HG02642 (cell line): ENCODE results near the gene FBXL17.

Experiments
- ATAC-seq: cut with Tn5 transposase; IDR thresholded peaks from one replicate; pipeline ENCODE4 v1.9.1; 2021; ENCODE audit warnings: mild to moderate bottlenecking; ENCODE audit not compliant: unreplicated experiment, poor library complexity

The FBXL17 gene

DNA sequence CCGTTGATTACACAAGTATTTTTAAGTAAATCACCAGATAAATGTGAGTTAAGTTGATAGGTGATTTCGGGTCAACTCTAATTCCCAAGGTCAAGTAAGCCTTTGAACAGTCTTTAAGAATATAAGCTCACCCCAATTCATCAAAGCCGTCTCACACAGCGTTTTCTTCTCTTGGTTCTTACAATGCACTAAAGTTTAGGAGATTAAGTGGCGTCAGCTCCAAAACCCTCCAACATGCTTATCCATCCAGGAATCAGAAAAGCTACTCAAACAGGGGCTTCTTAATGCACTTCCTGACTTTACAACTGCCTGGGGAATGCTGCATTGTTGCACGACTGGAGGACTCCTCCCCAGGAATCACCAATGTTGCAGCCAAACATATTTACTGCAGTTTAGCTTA, 505.0 kb downstream of the FBXL17 start:
- ATAC-seq, result no peak

DNA sequence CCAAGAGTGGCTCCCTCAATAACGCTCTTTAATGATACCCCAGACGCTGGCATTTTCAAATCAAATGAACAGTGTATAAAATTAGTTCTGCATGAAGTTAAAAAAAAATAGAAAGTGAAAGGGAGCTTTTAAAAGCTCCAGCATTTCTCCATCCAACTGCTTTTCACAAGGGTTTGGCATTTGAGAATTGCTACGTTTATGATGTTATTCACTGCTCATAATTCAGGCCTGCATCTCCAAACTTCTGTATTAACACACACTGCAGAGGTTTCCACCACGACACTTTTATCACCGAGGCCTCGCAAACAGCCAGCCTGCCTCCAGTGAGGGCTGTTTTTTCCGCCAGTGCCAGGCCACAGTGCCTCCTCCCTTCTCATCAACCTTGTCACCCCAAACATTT, 505.6 kb downstream of the FBXL17 start:
- ATAC-seq, result no peak

DNA sequence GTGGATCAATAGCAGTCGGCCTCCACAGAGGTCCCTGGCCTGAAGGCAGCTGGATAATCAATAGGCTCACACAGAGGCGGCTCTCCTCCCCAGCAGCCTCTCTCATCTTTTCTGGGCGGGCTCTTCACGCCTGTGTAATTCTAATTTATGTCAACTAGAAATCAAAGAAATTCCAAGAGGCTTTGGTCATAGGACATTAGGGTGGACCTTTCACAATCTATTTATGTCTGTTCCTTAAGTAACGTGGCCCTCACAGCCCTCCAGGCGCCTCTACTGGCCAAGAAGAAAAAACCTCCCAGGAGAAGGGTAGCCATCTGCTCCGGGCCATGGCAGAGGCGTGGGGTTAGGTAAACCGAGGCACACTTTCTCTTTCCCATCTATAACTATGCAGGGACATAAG, 506.1 kb downstream of the FBXL17 start:
- no peak for ATAC-seq

DNA sequence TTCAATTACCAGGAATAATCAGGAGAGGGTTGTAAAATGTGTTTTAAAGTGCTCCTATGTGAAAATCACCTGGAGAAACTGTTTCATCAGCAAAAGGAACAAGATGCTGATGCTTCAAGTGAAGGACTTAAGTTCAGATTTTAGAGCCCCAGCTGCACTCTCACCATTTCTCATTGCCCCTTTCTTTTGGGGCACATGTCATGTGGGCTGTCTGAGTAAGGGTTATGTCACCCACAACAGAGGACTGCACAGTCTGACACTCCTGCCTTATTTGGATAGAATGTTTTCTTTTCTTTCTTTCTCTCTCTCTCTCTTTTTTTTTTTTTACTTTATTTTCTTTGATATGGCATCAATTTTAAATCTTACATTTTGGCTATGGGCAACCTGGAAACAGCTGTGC, 507.1 kb downstream of the FBXL17 start:
- no peak for ATAC-seq

DNA sequence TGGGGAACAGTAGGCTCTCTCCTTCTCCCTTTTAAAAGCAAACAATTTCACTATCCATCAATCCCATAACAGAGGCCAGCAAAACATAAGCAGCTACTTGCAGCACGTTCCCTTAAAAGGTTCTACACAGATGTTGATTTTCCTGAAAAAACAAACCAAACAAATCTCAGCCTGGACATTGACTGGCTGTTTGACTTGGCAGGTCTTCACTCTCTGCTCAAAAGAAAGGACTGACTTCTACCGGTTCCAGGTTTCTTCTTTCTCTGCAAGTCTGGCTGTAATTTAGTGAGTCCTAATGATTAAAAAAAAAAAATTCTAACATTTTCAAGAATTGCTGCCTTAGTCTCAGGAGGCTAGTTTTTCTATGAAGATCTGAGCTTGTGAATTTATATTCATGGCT, 508.0 kb downstream of the FBXL17 start:
- ATAC-seq, result no peak

DNA sequence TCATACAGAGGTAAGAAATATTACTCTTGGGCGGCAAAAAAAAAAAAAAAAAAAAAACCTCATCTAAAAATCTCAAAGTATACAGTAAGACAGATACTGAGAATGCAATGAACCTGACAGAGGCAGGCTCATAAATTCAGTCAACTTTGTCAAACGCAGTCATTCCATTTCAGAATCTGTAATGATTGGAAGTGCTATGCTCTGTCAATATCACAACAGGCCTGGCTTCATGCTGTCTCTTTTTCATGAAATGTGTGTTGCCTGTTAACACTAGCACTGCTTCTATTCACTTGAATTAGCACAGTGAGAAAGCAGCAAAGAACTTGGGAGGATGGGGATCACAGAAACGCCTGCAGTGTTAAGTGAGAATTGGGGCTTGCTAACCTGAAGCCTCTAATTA, 510.9 kb downstream of the FBXL17 start:
- no peak for ATAC-seq

DNA sequence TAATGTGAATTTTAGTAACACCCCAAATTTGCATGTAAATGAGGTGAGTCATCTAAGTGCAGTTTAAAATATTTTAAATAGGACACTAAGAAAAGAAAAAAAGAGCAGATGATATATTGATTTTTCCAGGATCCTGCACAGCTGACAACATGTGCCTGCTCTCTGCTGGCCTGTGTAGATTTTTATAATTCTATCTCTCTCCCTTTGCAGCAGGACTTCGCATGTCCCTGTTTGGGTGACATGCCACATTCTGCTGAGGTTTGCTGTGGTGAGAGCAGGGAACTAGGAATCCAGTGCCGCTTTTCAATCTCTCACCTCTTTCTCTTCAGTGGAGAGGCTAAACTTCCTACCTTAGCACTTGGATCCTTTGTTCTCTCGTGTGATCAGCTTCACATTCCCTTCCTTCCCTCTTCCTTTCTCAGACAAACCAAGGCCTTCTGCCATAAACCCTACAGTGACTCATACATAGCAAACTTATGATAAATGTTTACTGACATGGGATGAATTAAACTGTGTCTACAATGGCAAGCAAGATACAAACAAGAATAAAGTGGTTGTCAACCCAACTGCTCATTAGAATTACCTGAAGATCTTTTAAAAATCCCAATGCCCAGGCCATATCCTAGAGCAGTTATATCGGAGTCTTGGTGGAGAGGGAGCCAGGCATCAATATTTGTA, 512.3 kb downstream of the FBXL17 start:
- no peak for ATAC-seq

DNA sequence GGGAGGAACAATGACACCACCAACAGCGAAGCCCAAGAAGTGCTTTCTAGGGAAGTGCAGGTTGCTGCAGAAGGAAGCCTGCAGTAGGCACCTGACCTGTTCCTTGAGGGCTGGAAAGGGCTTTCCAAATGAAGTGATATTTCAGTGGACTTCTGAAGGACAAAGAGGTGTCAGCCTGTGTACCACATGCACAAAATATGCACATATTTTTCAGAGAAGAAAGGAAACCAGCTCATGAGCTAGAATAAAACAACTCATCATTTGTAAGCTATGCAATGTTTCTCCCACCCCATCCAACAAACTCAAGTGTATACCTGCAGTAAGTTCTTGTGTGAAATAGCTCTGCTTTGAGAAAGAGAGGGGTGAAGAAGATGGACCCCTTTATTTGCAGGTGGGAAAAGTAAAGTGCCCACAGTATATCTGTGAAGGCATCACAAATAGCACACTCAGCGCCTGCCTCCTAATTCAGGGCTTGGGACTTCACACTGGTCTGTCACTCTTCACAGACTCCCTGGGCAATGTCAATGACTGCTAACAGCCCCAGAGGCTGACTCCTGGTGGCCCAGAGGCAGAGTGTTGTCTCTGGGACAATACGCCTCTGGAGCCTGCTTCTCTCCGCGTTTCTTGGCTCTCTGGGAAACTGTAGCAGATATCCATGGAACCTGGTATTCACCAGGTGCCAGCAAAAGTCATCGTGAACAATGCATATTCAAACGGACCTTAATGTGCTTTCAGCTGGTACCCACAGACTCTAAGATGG, 513.1 kb downstream of the FBXL17 start:
- ATAC-seq, result no peak

DNA sequence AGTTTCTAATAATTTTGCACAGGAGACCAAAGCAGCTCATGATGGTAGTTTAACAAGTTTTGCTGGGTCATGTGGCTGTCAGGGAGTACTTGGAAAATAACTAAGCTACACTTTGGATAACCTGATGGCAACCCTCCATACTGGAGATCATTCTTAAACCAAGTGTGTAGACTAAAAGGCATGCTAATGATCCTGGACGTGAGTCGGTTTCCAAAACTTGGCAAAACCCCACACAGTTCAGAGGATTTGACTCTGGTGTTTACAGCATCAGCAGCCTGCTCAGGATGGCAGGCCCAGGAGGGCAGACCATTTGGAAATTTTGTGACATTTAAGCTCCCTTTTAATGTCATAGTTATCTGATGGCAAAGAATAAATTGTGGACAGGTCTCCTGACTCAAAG, 514.6 kb downstream of the FBXL17 start:
- no peak for ATAC-seq

DNA sequence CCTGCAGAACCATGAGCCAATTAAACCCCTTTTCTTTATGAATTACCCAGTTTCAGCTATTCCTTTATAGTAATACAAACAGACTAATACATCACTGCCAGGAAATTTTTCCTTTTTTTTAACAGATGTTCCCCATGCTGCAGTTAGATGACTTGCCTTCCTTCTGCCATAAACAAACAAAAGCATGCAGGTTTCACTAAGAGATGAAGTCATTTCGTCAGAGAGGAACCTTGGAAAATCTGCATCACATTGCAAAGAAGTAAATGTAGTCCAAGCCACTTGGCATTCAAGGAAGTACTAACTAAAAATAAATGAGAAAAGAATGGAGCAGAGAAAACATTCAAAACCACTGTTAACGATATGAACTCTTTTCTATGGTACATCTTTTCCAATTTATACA, 517.1 kb downstream of the FBXL17 start:
- ATAC-seq, result no peak

DNA sequence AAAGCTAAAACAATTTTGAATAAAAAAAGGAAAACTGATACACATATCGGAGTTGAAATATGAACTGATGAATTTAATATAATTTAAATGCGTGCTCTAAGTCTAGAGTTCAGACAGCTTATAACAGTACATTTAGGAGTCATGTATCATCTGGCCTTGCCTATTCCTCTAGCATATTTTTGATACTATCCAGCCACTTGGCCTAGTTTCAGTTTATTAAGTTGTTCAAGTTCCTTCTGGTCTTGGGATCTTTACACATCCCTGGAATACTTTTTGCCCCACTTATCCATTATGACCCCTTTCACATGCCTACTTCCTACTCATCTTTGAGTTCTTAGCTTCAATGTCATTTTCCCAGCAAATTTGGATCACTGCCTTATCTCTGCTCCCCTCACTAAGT, 518.8 kb downstream of the FBXL17 start:
- no peak for ATAC-seq

DNA sequence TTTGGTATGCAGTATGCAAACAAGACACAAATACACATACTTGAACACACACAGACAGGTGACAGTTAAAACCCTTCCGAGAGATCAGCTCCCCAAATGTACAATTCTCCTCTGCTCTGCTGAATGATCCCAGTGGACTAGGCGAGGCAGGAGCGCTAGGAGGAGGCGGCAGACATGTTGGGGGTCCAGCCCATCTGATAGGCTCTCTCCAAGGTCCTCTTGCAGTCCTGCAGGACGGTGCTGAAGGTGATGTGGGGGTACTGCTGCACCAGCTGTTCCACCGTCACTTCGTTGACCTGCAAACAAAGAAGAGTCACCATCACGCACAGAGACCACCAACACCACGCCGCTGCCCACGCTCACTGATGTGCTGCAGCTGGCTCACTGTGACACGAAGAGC, 520.3 kb downstream of the FBXL17 start:
- no peak for ATAC-seq

DNA sequence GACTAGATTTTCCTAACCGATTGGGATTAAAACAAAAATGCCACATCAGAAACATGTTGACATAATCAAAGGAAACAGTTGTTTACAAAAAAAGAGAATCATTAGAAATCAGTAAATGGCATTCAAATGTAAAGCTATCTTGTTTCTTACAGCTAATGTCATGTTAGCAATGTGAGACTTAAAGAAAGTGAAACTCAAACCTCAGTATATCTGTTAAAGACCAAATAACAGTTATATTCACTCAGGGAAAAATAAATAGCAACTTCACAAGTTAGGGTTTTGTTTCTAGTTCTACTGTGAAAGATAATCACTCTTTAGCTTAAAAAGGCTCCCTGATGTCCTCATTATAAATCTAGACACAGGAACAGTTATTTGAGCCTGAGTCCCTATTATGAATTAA, 521.9 kb downstream of the FBXL17 start:
- no peak for ATAC-seq

DNA sequence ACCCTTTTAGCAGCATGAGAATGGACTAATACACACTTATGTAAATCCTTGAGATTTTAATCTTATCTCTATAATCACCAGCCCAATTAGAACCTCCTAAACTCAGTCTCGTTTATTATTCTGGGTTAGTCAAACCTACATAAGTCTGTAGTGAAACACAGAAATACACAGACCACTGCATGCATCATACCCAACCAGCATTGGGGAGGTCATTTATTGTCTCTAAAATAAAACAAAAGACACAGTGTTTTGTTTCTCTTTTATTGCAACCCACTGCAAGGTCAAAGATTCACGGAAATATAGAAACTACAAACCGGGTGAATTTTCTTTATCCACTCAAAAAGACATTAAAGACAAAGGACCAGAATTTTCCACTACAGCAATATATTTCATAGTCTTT, 523.1 kb downstream of the FBXL17 start:
- no peak for ATAC-seq

DNA sequence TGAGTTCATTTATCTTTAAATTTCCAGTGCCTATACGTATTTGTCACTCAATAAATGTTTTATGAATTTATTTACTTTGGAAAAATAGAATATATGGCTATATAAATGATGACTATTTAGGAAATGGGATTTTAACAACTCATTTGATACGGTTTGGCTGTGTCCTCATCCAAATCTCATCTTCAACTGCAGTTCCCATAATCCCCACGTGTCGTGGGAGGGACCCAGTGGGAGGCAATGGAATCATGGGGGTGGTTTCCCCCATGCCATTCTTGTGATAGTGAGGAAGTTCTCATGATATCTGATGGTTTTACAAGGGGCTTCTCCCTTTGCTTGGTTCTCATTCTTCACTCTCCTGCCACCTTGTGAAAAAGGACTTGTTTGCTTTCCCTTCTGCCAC, 523.6 kb downstream of the FBXL17 start:
- no peak for ATAC-seq

DNA sequence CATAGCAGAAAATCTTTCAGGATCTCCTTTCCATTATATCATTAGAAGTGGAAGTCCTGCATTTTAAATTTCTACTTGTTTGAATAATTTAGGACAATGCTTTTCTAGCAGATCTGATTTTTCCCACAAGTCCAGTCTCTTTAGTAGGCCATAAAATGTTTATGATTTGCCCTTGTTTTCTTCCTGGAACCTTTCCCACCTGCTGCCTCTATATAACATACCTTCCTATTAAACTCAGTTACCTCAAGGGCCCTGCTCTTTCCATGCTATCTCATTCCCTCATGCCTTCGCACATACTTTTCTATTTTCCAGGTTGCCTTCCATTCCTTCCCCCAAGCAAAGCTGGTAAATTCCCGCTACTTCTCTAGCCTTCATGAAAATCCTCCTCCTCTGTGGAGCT, 524.1 kb downstream of the FBXL17 start:
- ATAC-seq, result no peak

DNA sequence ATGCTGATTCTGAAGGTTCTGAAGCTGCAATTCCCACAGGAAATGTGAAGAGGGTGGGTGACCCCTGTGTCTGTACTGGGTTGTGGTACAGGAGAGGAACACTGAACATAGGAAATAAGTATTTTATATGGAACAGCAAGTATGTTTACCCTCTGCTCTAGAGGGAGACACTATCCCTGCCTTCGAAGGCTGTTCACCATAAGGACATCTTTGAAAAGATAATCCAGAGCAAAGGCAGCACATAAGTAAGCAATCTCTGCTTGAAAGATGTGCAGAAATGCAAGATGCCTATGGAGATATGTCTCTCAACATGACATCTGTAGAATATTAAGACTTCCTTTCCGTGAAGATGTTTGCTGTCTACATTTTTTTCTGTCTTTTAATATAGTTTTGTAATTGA, 526.7 kb downstream of the FBXL17 start:
- ATAC-seq, result no peak

DNA sequence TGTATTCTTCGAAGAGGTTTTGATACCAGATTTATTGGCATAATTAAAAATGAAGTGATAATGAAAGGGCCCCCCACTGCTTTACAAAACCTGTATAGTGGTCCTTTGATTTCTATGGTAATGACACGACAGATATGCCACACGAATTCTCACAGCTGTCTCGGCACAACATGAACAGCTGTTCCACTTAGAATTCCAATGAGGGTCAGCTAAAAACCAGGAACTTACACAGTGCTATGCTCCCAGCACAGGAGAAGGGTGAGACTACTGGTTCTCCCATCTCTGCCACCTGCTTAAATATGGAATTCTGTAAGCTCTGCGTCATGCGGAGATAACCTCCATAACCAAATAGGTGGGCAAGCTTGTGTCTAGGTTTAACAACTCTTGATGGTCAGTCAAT, 528.2 kb downstream of the FBXL17 start:
- ATAC-seq, result no peak

DNA sequence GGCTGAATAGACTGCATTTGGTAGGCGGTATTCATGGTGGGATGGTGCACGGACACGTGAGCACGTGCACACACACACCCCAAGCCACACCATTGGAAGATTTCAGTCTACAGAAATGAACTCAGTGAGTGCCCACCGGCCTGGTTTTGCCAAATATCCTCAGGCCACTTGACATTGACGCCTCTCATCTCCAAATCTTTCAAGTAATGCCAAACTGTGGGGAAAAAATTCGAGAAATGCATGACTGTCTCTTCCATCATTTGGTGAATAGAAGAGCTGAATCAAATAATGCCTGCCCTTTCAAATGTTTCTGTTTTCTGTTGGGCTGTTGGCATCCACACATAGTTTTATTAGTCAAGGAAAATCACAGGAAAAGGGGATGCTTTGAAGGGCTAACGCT, 528.9 kb downstream of the FBXL17 start:
- ATAC-seq, result no peak

DNA sequence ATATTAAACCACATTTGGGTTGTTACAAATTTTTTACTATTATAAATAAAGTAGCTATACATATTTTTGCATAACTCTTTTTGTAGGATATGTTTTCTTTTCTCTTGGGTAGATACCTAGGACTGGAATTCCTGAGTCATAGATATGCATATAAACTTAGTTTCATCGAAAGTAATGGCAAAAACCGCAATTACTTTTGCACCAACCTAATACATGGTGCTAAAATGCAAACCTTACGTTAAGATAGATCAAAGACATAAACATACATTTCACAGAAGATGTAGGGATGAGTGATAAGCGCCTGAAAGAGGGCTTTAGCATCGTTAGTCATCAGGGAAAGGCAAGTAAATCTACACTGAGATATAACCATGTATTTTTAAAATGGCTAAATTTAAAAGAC, 532.8 kb downstream of the FBXL17 start:
- no peak for ATAC-seq

DNA sequence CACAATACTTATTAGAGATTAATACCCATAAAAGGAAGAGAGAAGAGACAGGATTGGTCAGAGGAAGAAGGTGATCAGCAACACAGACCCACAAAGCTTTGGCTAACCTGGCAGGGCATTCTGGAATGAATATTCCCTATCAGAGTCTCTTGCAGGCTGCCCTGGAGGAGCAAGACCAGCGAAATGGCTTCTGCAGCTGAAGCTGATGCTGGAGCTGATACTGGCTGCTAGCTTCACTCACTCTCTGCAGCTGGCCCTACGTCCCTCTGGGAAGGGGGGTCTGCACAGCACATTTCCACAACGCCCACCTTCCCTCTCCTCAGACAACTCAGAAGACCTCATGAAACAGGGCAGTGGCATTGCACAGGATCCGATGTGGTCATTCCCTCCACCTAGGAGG, 541.3 kb downstream of the FBXL17 start:
- ATAC-seq, result no peak

DNA sequence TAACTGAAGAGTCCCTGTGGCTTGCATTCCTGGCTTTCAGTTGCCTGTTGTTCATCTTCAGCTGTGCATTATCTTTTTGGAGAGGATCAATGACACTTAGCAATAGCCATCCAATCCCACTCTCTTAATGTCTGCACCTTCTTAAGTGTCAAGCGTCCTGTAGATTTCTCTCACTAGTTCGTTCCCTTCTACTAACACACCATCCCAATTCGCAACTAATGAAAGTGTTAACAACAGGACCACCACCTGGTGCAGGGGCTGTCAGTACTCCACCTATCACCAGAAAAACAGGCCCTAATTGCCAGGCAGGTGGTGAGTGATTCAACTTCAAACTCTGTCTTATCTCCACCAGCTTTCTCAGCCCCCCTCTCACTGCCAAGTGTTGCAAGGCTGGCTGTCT, 541.7 kb downstream of the FBXL17 start:
- ATAC-seq, result no peak
